ENCODE data around the gene SLC22A12.

SLC22A12 gene

GRCh38 chr11:64564947-64565889 lies 25.8 kb upstream of the SLC22A12 start:
- no peak for DNase-seq
- Mint-ChIP-seq H3K36me3 (ENCODE audit: low read depth) (no peaks in the 10 kb centered on the region), H3K4me3 (peak overlapping the region; percentile 49), H3K27me3 (ENCODE audit: low read depth, poor library complexity) (peaks cover 10% of the 10 kb centered on the region), H3K27ac (no peak overlapping the region), H3K9me3 (no peaks in the 10 kb centered on the region), H3K4me1 (peaks cover 42% of the 10 kb centered on the region)
- TF ChIP-seq, protein P1, sequence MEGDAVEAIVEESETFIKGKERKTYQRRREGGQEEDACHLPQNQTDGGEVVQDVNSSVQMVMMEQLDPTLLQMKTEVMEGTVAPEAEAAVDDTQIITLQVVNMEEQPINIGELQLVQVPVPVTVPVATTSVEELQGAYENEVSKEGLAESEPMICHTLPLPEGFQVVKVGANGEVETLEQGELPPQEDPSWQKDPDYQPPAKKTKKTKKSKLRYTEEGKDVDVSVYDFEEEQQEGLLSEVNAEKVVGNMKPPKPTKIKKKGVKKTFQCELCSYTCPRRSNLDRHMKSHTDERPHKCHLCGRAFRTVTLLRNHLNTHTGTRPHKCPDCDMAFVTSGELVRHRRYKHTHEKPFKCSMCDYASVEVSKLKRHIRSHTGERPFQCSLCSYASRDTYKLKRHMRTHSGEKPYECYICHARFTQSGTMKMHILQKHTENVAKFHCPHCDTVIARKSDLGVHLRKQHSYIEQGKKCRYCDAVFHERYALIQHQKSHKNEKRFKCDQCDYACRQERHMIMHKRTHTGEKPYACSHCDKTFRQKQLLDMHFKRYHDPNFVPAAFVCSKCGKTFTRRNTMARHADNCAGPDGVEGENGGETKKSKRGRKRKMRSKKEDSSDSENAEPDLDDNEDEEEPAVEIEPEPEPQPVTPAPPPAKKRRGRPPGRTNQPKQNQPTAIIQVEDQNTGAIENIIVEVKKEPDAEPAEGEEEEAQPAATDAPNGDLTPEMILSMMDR (IDR thresholded peaks at IDR 0.05): no peak

- peak; percentile 56 for DNase-seq
- H3K36me3 Mint-ChIP-seq (ENCODE audit: low read depth): no peaks in the 10 kb centered on the region
- no peaks in the 10 kb centered on the region for H3K9me3 Mint-ChIP-seq
- peak overlapping the region; percentile 66 for H3K4me3 Mint-ChIP-seq
- peaks cover 34% of the 10 kb centered on the region for H3K4me1 Mint-ChIP-seq
- TF ChIP-seq, protein P1 (IDR thresholded peaks at IDR 0.05): no peak
- H3K27me3 Mint-ChIP-seq (ENCODE audit: low read depth, poor library complexity): peaks cover 10% of the 10 kb centered on the region
- peak overlapping the region; percentile 98 for H3K27ac Mint-ChIP-seq
These were observed 24.7 kb upstream of the SLC22A12 start for GRCh38 chr11:64566042-64566914.

DNA sequence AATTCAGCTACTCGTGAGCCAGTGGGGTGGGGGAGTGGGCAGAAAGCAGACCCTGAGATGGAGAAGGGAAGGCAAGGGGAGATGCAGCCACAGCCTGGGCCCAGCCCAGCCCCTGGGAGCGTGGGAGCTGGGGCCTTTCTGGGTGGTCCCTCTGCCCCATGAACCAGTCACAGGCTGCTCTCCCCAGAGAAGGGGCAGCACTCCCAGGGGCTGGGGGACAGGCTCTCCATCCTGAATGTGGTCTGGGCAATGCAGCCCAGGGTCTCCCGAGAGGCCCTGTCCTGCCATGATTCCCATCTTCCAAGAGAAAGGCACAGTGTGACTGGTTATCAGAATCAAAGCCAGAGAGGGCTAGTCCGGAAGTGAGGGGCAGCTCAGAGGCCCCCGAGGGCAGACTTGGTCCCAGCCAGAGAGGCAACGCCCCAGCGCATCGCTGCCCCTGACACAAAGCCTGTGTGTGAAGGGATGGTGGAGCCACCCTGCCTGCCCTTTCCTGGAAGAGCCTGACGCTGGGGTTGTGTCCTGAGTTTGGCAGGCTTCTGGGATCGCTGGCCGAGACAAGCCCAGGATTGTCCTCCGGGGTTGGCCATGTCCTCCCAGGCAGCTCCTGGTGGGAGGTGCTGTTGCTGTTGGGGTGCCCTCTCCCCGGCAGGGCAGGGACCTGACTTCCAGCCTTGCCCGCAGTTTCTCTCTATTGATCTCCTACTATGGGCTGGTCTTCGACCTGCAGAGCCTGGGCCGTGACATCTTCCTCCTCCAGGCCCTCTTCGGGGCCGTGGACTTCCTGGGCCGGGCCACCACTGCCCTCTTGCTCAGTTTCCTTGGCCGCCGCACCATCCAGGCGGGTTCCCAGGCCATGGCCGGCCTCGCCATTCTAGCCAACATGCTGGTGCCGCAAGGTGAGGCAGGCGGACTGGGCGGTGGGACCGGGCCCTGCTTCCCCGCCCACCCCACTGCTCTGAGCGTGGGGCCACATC lies 23.8 kb upstream of the SLC22A12 start:
- peaks cover 10% of the 10 kb centered on the region for H3K27me3 Mint-ChIP-seq (ENCODE audit: low read depth, poor library complexity)
- TF ChIP-seq, protein P1 (IDR thresholded peaks at IDR 0.05): no peak
- no peaks in the 10 kb centered on the region for H3K9me3 Mint-ChIP-seq
- H3K4me3 Mint-ChIP-seq: peak overlapping the region; percentile 66
- peak; percentile 63 for DNase-seq
- H3K27ac Mint-ChIP-seq: peak overlapping the region; percentile 98
- no peaks in the 10 kb centered on the region for H3K36me3 Mint-ChIP-seq (ENCODE audit: low read depth)
- peaks cover 43% of the 10 kb centered on the region for H3K4me1 Mint-ChIP-seq

DNA sequence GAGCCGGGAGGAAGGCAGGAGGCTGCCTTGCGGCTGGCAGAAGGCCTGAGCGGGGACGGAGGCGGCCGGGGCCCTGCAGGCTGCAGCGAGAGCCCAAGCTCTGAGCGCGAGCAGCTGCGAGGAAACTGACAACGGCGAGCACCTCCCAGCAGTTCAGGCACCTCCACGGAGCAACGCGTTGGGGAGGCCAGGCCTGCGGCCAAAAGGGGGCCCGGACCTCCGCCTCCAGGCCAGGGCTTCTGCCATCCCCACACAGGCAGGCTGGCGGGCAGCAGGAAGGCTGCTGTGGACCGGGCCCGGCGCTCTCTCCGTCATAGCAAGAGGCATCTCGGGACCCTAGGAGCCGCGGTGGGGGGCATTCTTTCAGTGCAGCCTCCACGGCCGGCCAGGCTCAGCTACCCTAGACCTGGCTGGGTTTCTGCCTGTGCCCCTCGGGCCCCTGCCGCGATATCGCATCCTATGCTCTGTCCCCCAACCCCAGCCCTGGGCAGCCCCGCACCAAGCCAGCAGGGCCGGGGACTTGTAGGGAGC lies 22.9 kb upstream of the SLC22A12 start:
- Mint-ChIP-seq H3K27me3 (ENCODE audit: low read depth, poor library complexity) (peaks cover 10% of the 10 kb centered on the region), H3K9me3 (no peaks in the 10 kb centered on the region), H3K36me3 (ENCODE audit: low read depth) (no peaks in the 10 kb centered on the region), H3K4me3 (no peak overlapping the region), H3K27ac (no peak overlapping the region), H3K4me1 (peaks cover 50% of the 10 kb centered on the region)
- TF ChIP-seq, protein P1 (IDR thresholded peaks at IDR 0.05): no peak
- no peak for DNase-seq

- Mint-ChIP-seq H3K27me3 (ENCODE audit: low read depth, poor library complexity) (peaks cover 10% of the 10 kb centered on the region), H3K4me3 (no peak overlapping the region), H3K36me3 (ENCODE audit: low read depth) (no peaks in the 10 kb centered on the region), H3K9me3 (no peaks in the 10 kb centered on the region), H3K27ac (no peak overlapping the region), H3K4me1 (peaks cover 50% of the 10 kb centered on the region)
- TF ChIP-seq, protein P1 (IDR thresholded peaks at IDR 0.05): no peak
- DNase-seq: no peak
These were observed 22.4 kb upstream of the SLC22A12 start for GRCh38 chr11:64568584-64569140.
